ENCODE data around the gene SRSF6.

GRCh38 chr20:43511879-43512278, 54.2 kb downstream of the SRSF6 start:
- TF ChIP-seq CTCF (IDR thresholded peaks at IDR 0.05 in 2 of 3, conservative IDR thresholded peaks at IDR 0.05 in 1 of 3; ENCODE audit: borderline replicate concordance in 1 of 3, insufficient read depth in 1 of 3, low read depth in 2 of 3, low read length in 2 of 3) (no peak), EZH2 (IDR thresholded peaks at IDR 0.05) (no peak), ZNF274 (IDR thresholded peaks at IDR 0.05; ENCODE audit: low read depth, low read length) (no peak), POLR2A (IDR thresholded peaks at IDR 0.05; ENCODE audit: borderline replicate concordance, extremely low read depth, insufficient read depth, insufficient read length) (no peak), EGR1 (IDR thresholded peaks at IDR 0.05; ENCODE audit: low read depth) (no peak), JUND (IDR thresholded peaks at IDR 0.05) (no peak), REST (IDR thresholded peaks at IDR 0.05; ENCODE audit: low read depth) (no peak), FOSL1 (IDR thresholded peaks at IDR 0.05; ENCODE audit: low read depth) (no peak), POLR2AphosphoS5 (IDR thresholded peaks at IDR 0.05; ENCODE audit: low read depth, low read length) (no peak), SP1 (IDR thresholded peaks at IDR 0.05; ENCODE audit: low read depth) (no peak)
- TF ChIP-seq, protein P1, sequence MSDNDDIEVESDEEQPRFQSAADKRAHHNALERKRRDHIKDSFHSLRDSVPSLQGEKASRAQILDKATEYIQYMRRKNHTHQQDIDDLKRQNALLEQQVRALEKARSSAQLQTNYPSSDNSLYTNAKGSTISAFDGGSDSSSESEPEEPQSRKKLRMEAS (IDR thresholded peaks at IDR 0.05), result no peak

All from HCT116 (cell line).